ENCODE results near the gene KCNH8. TPM values are rescaled to one million over a fixed set of nuclear protein-coding genes. Genes with fewer than 3 reads are reported as not detected.
A peak's percentile ranks its signal among the peaks of the same experiment; 100 is the strongest.

Gene KCNH8
- total RNA-seq, 1 experiment from 2014 or later: not detected

- Mint-ChIP-seq H3K4me3 (ENCODE audit: unreplicated experiment) (no peak overlapping the region), H3K27ac (ENCODE audit: low read depth, unreplicated experiment) (no peak overlapping the region), H3K36me3 (ENCODE audit: insufficient read depth, unreplicated experiment) (no peaks in the 10 kb centered on the region), H3K9me3 (ENCODE audit: unreplicated experiment) (no peaks in the 10 kb centered on the region), H3K27me3 (ENCODE audit: insufficient read depth, unreplicated experiment) (no peaks in the 10 kb centered on the region), H3K4me1 (ENCODE audit: insufficient read depth, unreplicated experiment) (no peaks in the 10 kb centered on the region)
- TF ChIP-seq CTCF (IDR thresholded peaks at IDR 0.05; ENCODE audit: unreplicated experiment): no peak
- intact Hi-C loops (cut with micrococcal nuclease): no loop called here
- no TSS peak for BruUV-seq (replicated peaks)
- no peak for DNase-seq (ENCODE audit: unreplicated experiment)
- ChIA-PET CTCF (no interaction called here), POLR2A (no interaction called here)
Measured at GRCh38 chr3:19559724-19560442, 411.6 kb downstream of the KCNH8 start.

- no peak overlapping the region for H3K27ac Mint-ChIP-seq (ENCODE audit: low read depth, unreplicated experiment)
- H3K4me3 Mint-ChIP-seq (ENCODE audit: unreplicated experiment): no peak overlapping the region
- ChIA-PET CTCF (interaction anchor here (0.5 to 0.6 kb wide), 2 partner anchors 101 to 125 kb away, joined by 3 to 4 read pairs; no protein-coding TSS in a partner anchor), POLR2A (no interaction called here)
- no peaks in the 10 kb centered on the region for H3K4me1 Mint-ChIP-seq (ENCODE audit: insufficient read depth, unreplicated experiment)
- no peaks in the 10 kb centered on the region for H3K27me3 Mint-ChIP-seq (ENCODE audit: insufficient read depth, unreplicated experiment)
- H3K36me3 Mint-ChIP-seq (ENCODE audit: insufficient read depth, unreplicated experiment): no peaks in the 10 kb centered on the region
- no peak for TF ChIP-seq CTCF (IDR thresholded peaks at IDR 0.05; ENCODE audit: unreplicated experiment)
- H3K9me3 Mint-ChIP-seq (ENCODE audit: unreplicated experiment): peaks cover 3% of the 10 kb centered on the region
- intact Hi-C loops (cut with micrococcal nuclease): no loop called here
- DNase-seq (ENCODE audit: unreplicated experiment): no peak
- no TSS peak for BruUV-seq (replicated peaks)
Measured at GRCh38 chr3:19573644-19574043, 425.3 kb downstream of the KCNH8 start.

- no TSS peak for BruUV-seq (replicated peaks)
- H3K27me3 Mint-ChIP-seq (ENCODE audit: insufficient read depth, unreplicated experiment): no peaks in the 10 kb centered on the region
- POLR2A ChIA-PET: no interaction called here
- no peak for TF ChIP-seq CTCF (IDR thresholded peaks at IDR 0.05; ENCODE audit: unreplicated experiment)
- H3K4me1 Mint-ChIP-seq (ENCODE audit: insufficient read depth, unreplicated experiment): no peaks in the 10 kb centered on the region
- intact Hi-C loops (cut with micrococcal nuclease): no loop called here
- no peak overlapping the region for H3K4me3 Mint-ChIP-seq (ENCODE audit: unreplicated experiment)
- H3K27ac Mint-ChIP-seq (ENCODE audit: low read depth, unreplicated experiment): no peak overlapping the region
- no peaks in the 10 kb centered on the region for H3K9me3 Mint-ChIP-seq (ENCODE audit: unreplicated experiment)
- CTCF ChIA-PET: interaction anchor here (0.5 kb wide), 1 partner anchor 124 kb away, joined by 3 read pairs; no protein-coding TSS in a partner anchor
- no peaks in the 10 kb centered on the region for H3K36me3 Mint-ChIP-seq (ENCODE audit: insufficient read depth, unreplicated experiment)
- no peak for DNase-seq (ENCODE audit: unreplicated experiment)
Measured at GRCh38 chr3:19574268-19574667, 426.0 kb downstream of the KCNH8 start.

GRCh38 chr3:19576343-19576742, 428.0 kb downstream of the KCNH8 start:
- intact Hi-C loops (cut with micrococcal nuclease): no loop called here
- DNase-seq (ENCODE audit: unreplicated experiment): peak; percentile 16

More at GRCh38 chr3:19576343-19576742, 428.0 kb downstream of the KCNH8 start:
- H3K9me3 Mint-ChIP-seq (ENCODE audit: unreplicated experiment): no peaks in the 10 kb centered on the region
- no peak overlapping the region for H3K4me3 Mint-ChIP-seq (ENCODE audit: unreplicated experiment)
- H3K36me3 Mint-ChIP-seq (ENCODE audit: insufficient read depth, unreplicated experiment): no peaks in the 10 kb centered on the region
- no peak for TF ChIP-seq CTCF (IDR thresholded peaks at IDR 0.05; ENCODE audit: unreplicated experiment)
- ChIA-PET POLR2A (no interaction called here), CTCF (interaction anchor here (1.2 kb wide), 1 partner anchor 34 kb away, joined by 4 read pairs; no protein-coding TSS in a partner anchor)
- H3K27me3 Mint-ChIP-seq (ENCODE audit: insufficient read depth, unreplicated experiment): no peaks in the 10 kb centered on the region
- H3K27ac Mint-ChIP-seq (ENCODE audit: low read depth, unreplicated experiment): no peak overlapping the region
- no TSS peak for BruUV-seq (replicated peaks)
- no peaks in the 10 kb centered on the region for H3K4me1 Mint-ChIP-seq (ENCODE audit: insufficient read depth, unreplicated experiment)

Small RNA genes lying within 50 kb of the gene (microRNA-seq; reads per million reads assigned to microRNA genes)
- gene MIR4791: 0.53 reads per million

All from MCF 10A (cell line).